ENCODE data around the gene LRBA.

- no peak for TF ChIP-seq CTCF (IDR thresholded peaks at IDR 0.05)
- TF ChIP-seq POLR2A (IDR thresholded peaks at IDR 0.05), result no peak
- TF ChIP-seq POLR2AphosphoS5 (IDR thresholded peaks at IDR 0.05; ENCODE audit: insufficient read depth in 1 of 2, low read depth in 1 of 2), result no peak
Observed at GRCh38 chr4:150497612-150498011, 517.5 kb downstream of the LRBA start.
